Head of caudate nucleus (tissue), 42 donors: ENCODE data around the gene RPS6KL1.

Experiments used
- DNase-seq, 42 donors: peaks; one replicate each; pipeline versions ENCODE4 v3.0.0 to v3.0.0-alpha.2; 2020 to 2021; ENCODE audit warnings: mixed read lengths in 7 of 42
- intact Hi-C: fragments of 100-400 bp; cut with DNase I; formaldehyde crosslinking; loops from one replicate; pipeline ENCODE4 v1.15.0; 2022

RPS6KL1 gene

GRCh38 chr14:74922752-74923401 lies at the start of gene RPS6KL1:
Gene RPS6KL1 (minus strand): TSS chr14:74923260. CDS start chr14:74921541, 1,719 bp downstream.
- DNase-seq, result peak; percentile 85 to 97 (median 92)
- intact Hi-C loops, result no loop called here

- intact Hi-C loops, result no loop called here
- DNase-seq, result no peak
Measured at GRCh38 chr14:74968811-74969210, 45.8 kb upstream of the RPS6KL1 start.

GRCh38 chr14:74965486-74966153 lies 42.6 kb upstream of the RPS6KL1 start:
- DNase-seq, result no peak
- intact Hi-C loops, result no loop called here

- intact Hi-C loops, result no loop called here
- DNase-seq, result no peak
Measured at GRCh38 chr14:74964787-74965485, 41.9 kb upstream of the RPS6KL1 start.

GRCh38 chr14:74963705-74964271 lies 40.7 kb upstream of the RPS6KL1 start:
- intact Hi-C loops, result no loop called here
- DNase-seq, result no peak

GRCh38 chr14:74963178-74963704 lies 40.2 kb upstream of the RPS6KL1 start:
- no peak for DNase-seq
- intact Hi-C loops, result no loop called here

GRCh38 chr14:74962493-74962892 lies 39.4 kb upstream of the RPS6KL1 start:
- no peak for DNase-seq
- intact Hi-C loops, result no loop called here

- intact Hi-C loops, result no loop called here
- no peak for DNase-seq
Measured at GRCh38 chr14:74962046-74962445, 39.0 kb upstream of the RPS6KL1 start.

- intact Hi-C loops, result no loop called here
Measured at GRCh38 chr14:74961238-74961911, 38.3 kb upstream of the RPS6KL1 start.

GRCh38 chr14:74960736-74961135 lies 37.7 kb upstream of the RPS6KL1 start:
- intact Hi-C loops, result no loop called here
- DNase-seq, result peak in 2 of 42 donors; percentile 15 to 51

More at GRCh38 chr14:74961238-74961911, 38.3 kb upstream of the RPS6KL1 start:
- no peak for DNase-seq

GRCh38 chr14:74959596-74960180 lies 36.6 kb upstream of the RPS6KL1 start:
- intact Hi-C loops, result no loop called here

GRCh38 chr14:74956280-74957072 lies 33.4 kb upstream of the RPS6KL1 start:
- intact Hi-C loops, result no loop called here
- peak in 1 of 42 donors; percentile 19 for DNase-seq

More at GRCh38 chr14:74959596-74960180, 36.6 kb upstream of the RPS6KL1 start:
- no peak for DNase-seq

GRCh38 chr14:74956027-74956279 lies 32.9 kb upstream of the RPS6KL1 start:
- intact Hi-C loops, result no loop called here
- DNase-seq, result no peak

GRCh38 chr14:74955229-74956026 lies 32.4 kb upstream of the RPS6KL1 start, which contains the start of gene PGF:
Gene PGF (minus strand): TSS chr14:74955597. CDS start chr14:74955242, 355 bp downstream.
- peak in 31 of 42 donors; percentile 22 to 77 (median 43) for DNase-seq
- intact Hi-C loops, result no loop called here

- no peak for DNase-seq
- intact Hi-C loops, result no loop called here
Measured at GRCh38 chr14:74954947-74955228, 31.8 kb upstream of the RPS6KL1 start.

GRCh38 chr14:74954232-74954946 lies 31.3 kb upstream of the RPS6KL1 start:
- peak in 1 of 42 donors; percentile 35 for DNase-seq
- intact Hi-C loops, result no loop called here

GRCh38 chr14:74953686-74954085 lies 30.6 kb upstream of the RPS6KL1 start:
- intact Hi-C loops, result no loop called here

More at GRCh38 chr14:74953686-74954085, 30.6 kb upstream of the RPS6KL1 start:
- no peak for DNase-seq
